Activated CD8-positive, alpha-beta memory T cell treated with anti-CD3 and anti-CD28 coated beads, Interleukin-2, amount 10 ng/mL, durations not matched to agents 7 days and 5 days (primary cell): Measurements from ENCODE around the gene DMRT3. TPM values are rescaled to one million over a fixed set of nuclear protein-coding genes. Genes with fewer than 3 reads are reported as not detected.

ENCODE experiments used
- ATAC-seq: fragments of 150-1000 bp; cut with Tn5 transposase; one replicate; pipeline ENCODE4 v1.10.0; 2021; ENCODE audit warnings: moderate library complexity
- CTCF ChIA-PET: fragments of 350-600 bp; sonication (Branson Sonifier 250); formaldehyde crosslinking; loops from one replicate; lab custom pipeline; 2021; ENCODE audit warnings: antibody characterized with exemption; lab: Charles Lee
- DNase-seq: peaks from one replicate; pipeline ENCODE4 v3.0.0-alpha.2; 2020
- H3K27ac Mint-ChIP-seq: one replicate; pipeline ENCODE4 v1.8.0; 2021; ENCODE audit warnings: mild to moderate bottlenecking, mixed read lengths
- H3K27me3 Mint-ChIP-seq: one replicate; pipeline ENCODE4 v1.8.0; 2021; ENCODE audit warnings: mixed read lengths
- H3K36me3 Mint-ChIP-seq: one replicate; pipeline ENCODE4 v1.8.0; 2021; ENCODE audit warnings: mild to moderate bottlenecking, mixed read lengths
- H3K4me1 Mint-ChIP-seq: one replicate; pipeline ENCODE4 v1.8.0; 2021; ENCODE audit warnings: mixed read lengths
- H3K4me3 Mint-ChIP-seq: one replicate; pipeline ENCODE4 v1.8.0; 2021; ENCODE audit warnings: mild to moderate bottlenecking, moderate library complexity, mixed read lengths
- H3K9me3 Mint-ChIP-seq: one replicate; pipeline ENCODE4 v1.8.0; 2022; ENCODE audit warnings: low read depth, mixed read lengths
- total RNA-seq, 2 experiments: library from RNA; stranded (reverse); gene quantifications; one replicate each; pipeline ENCODE4 v1.2.3, GENCODE V29; 2021

DMRT3 gene
- total RNA-seq, 2 experiments from 2014 or later = not detected

DNA sequence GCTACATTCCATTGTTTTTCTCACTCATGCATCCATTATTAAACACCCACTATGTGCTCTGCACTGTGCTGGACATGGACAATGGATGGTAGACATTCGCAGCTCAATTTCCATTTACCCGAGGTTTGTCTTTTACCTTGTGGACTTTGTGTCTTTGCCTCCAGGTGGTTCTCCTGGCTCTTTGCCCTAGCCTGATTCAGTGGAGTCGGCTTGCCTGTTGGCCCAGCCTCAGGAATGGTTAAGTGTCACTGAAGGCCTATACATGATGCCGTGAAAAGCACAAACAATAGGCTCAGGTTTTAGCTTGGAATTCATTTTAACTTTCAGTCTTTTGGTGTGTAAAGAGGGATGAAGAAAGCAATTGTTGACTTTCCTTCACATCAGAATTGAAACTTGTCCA is 16.5 kb upstream of the DMRT3 start:
- no peaks in the 10 kb centered on the region for H3K36me3 Mint-ChIP-seq
- CTCF ChIA-PET = no interaction called here
- ATAC-seq (no peak), DNase-seq (no peak)
- peaks cover 41% of the 10 kb centered on the region for H3K27me3 Mint-ChIP-seq
- no peaks in the 10 kb centered on the region for H3K9me3 Mint-ChIP-seq
- no peak overlapping the region for H3K4me3 Mint-ChIP-seq
- no peaks in the 10 kb centered on the region for H3K4me1 Mint-ChIP-seq
- H3K27ac Mint-ChIP-seq = no peak overlapping the region

DNA sequence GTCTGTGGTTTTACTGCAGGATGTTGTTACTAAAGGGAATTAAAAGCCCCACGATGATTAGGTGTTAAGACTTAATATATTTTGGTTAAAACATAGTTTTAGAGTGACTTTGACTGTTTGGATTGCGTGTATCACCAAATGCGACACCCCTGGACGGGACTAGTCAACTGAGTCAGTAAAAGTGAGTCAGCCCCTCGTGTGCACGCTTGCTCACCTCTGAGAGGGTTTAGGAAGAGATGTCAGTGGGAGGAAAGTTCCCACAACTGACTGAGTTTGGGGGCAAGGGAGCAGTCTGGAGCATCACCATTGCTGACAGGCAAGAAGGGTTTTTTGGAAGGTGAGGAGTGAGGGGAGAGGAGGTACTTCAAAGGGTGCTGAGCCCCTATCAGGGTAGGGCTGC is 14.4 kb upstream of the DMRT3 start:
- Mint-ChIP-seq H3K9me3 (no peaks in the 10 kb centered on the region), H3K36me3 (no peaks in the 10 kb centered on the region), H3K4me1 (no peaks in the 10 kb centered on the region), H3K27me3 (peaks cover 58% of the 10 kb centered on the region), H3K4me3 (no peak overlapping the region), H3K27ac (no peak overlapping the region)
- no peak for DNase-seq
- ATAC-seq = no peak
- CTCF ChIA-PET = interaction anchor here (1.2 kb wide), 1 partner anchor 22 kb away, joined by 3 read pairs; no protein-coding TSS in a partner anchor

DNA sequence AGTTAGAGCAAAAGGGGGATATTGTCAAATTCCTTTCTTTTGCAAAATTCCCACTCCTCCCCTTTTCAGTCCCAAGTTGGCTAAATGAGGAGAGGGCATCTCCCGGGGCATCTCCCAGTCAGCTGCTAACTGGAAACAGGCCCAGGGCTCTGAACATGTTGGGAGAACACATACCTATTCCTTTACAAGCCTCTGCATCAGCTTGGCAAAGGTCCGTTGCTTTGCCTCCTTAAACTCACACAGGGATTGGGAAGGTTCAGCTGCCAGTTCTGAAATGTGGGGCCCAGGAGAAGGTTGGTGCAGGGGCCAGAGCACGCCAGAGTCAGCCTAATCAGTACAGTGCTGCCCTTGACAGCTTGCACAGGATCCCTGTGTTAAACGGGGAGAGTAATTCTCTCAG is 11.0 kb upstream of the DMRT3 start:
- ATAC-seq (no peak), DNase-seq (no peak)
- Mint-ChIP-seq H3K9me3 (no peaks in the 10 kb centered on the region), H3K4me1 (peaks cover 5% of the 10 kb centered on the region), H3K36me3 (peaks cover 4% of the 10 kb centered on the region), H3K27ac (no peak overlapping the region), H3K4me3 (no peak overlapping the region), H3K27me3 (peaks cover 91% of the 10 kb centered on the region)
- CTCF ChIA-PET = no interaction called here

DNA sequence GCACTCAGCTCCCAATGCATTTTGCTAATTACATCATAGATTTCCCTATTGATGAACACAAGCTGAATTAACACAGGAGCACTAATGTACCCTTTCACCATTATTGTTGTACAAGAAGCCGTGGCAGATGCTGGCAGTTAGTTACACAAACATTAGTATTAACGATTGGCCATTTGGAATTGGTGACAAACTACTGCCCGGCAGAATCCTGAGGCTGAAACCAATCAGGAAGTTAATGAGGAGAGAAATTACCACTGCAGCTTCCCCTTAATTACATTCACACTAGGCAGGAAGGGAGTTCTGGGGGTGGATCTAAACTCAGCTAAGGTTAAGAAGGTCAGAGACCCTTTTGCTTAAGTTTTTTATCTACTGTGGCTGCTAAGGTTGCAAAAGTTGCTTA is 9.6 kb upstream of the DMRT3 start:
- peaks cover 91% of the 10 kb centered on the region for H3K27me3 Mint-ChIP-seq
- H3K36me3 Mint-ChIP-seq = peaks cover 4% of the 10 kb centered on the region
- no peak for DNase-seq
- CTCF ChIA-PET = no interaction called here
- peaks cover 5% of the 10 kb centered on the region for H3K4me1 Mint-ChIP-seq
- no peaks in the 10 kb centered on the region for H3K9me3 Mint-ChIP-seq
- H3K4me3 Mint-ChIP-seq = no peak overlapping the region
- no peak for ATAC-seq
- H3K27ac Mint-ChIP-seq = no peak overlapping the region

DNA sequence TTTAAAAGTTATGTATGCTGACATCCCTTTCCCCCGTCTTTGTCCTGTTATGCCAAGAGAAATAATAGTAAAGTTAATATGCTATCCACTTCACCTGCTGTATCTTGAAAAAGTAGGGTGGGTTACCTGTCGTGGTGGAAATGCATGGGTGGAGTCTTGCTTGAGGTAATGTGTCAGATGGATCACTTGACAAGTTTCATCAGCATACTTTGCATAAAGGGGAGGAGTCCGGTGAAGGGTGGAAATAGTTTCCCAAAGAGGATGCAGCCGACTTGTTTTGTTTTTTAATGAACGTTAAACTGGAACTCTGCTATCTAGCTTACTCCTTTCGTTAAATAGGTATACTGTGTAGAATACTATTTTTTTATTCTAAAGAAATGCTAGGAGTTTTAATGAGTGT is 9.0 kb upstream of the DMRT3 start:
- H3K27me3 Mint-ChIP-seq = peaks cover 91% of the 10 kb centered on the region
- peaks cover 5% of the 10 kb centered on the region for H3K4me1 Mint-ChIP-seq
- DNase-seq (no peak), ATAC-seq (no peak)
- peaks cover 4% of the 10 kb centered on the region for H3K36me3 Mint-ChIP-seq
- no peak overlapping the region for H3K4me3 Mint-ChIP-seq
- CTCF ChIA-PET = no interaction called here
- no peak overlapping the region for H3K27ac Mint-ChIP-seq
- H3K9me3 Mint-ChIP-seq = no peaks in the 10 kb centered on the region

DNA sequence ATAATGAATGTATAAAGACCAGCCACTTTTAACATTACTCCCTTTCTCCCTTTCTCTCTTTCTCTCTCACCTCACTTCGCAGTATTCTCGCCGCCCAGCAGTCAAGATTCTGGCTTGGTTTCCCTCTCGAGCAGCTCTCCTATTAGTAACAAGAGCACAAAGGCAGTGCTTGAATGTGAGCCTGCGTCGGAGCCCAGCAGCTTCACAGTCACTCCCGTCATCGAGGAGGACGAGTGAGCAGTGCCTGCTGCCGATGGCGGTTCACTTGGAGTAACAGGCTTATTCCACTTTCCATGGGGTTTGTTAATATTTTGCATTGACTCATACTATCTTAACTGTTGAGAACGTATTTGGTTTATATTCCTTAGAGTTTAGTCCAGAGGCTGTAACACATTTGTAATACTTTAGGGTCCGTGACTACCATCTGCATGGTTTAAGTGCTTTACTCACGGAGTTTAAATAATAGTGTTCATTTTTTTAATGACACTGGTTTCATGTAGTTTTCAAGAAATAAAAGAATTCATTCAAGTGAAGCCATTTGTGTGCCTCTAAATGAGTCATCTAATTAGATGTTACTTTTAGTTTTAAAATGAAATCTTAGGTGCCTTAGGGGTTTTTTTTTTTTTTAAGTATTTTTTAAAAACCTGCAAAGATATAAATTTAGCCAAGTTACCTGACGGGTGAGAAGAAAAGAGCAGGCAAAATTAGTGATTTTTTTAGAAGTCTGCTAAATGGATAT is 8.4 kb upstream of the DMRT3 start:
- Mint-ChIP-seq H3K27ac (no peak overlapping the region), H3K4me1 (peaks cover 5% of the 10 kb centered on the region), H3K27me3 (peaks cover 92% of the 10 kb centered on the region), H3K4me3 (no peak overlapping the region), H3K36me3 (peaks cover 4% of the 10 kb centered on the region), H3K9me3 (no peaks in the 10 kb centered on the region)
- CTCF ChIA-PET = no interaction called here
- no peak for DNase-seq
- ATAC-seq = no peak

DNA sequence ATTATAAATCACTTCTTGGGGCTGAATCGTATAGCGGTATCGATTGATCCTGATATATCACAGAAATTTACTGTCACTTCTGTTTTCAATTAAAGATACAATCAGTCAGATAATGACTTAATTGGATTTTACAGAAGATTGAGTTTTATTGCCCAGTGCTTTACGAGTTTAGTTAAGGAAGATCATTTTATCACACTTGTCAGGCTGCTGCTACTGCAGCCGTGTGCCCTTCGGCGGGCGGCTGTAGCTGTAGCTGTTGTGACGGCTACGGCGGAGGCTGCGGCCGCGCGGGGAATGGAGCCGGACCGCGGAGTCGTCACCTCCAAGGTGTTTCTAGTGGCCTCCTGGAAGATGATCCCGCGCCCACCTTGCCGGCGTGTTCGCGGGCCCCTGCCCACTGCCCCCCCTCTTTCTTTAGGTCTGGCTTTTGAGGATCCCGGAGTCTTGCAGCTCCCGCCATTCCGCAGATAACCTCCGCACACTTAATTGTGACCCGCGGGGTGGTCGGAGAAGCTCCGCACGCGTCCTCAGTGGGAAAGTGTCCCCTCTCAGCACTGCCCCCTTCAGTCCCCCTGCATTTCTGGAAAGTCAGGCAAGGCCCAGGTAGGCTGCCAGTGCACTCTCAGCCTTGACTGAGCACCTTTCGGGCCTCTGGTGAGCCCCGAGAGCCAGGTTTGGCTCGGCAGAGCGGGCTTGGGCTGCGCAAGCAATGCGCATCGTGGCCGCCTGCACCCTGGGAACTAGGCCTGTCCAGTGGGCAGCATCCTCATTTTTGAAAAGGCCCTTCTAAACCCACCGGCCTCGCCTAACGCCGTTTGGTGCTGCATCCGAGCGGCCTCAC is 6.9 kb upstream of the DMRT3 start:
- no peak for ATAC-seq
- Mint-ChIP-seq H3K9me3 (no peaks in the 10 kb centered on the region), H3K4me1 (peaks cover 11% of the 10 kb centered on the region), H3K27ac (peak overlapping the region; percentile 11), H3K27me3 (peaks cover 93% of the 10 kb centered on the region), H3K4me3 (no peak overlapping the region), H3K36me3 (peaks cover 7% of the 10 kb centered on the region)
- CTCF ChIA-PET = no interaction called here
- DNase-seq = no peak

DNA sequence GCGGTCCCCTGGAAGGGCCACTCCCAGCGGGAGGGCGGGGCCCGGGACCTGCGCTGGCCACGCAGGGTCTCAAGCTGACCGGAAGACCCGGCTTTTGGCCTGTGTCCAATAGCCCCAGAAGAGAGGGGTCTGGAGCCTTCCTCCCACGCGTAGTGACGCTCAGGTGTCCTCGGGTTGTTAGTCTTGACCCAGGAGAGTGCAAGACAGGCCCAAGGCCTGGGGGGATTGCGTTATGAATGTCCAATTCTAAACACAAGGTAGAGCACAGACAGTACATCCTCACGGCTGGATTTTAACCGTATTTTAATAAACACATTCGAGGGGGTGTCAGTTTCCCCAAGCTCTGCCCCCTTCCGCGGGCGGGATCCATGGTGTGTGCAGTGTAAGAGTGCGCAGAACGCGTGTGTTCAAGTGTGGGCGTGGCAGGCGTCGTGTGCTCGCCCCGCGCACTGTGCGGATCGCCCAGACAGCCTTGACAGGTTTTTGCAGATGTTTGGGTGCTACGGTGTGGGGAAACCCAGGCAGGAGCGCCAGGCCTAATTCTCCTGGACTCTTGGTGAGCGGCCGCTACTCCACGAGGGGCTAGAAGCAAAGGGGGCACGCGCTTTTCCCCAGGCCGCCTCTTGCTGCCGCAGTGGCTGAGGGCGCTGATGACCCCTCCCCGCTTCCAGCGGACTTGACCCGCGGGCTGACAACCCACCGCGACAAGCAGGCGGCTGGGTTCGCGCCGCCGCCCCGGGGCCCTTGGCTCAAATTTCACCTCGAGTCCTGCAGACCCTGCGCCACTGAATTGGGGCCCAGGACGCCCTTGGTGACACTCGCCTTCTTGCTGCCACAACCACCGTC is 6.1 kb upstream of the DMRT3 start:
- CTCF ChIA-PET = no interaction called here
- H3K4me3 Mint-ChIP-seq = peak overlapping the region; percentile 23
- H3K27ac Mint-ChIP-seq = peak overlapping the region; percentile 41
- peaks cover 11% of the 10 kb centered on the region for H3K4me1 Mint-ChIP-seq
- no peaks in the 10 kb centered on the region for H3K9me3 Mint-ChIP-seq
- ATAC-seq (no peak), DNase-seq (no peak)
- peaks cover 7% of the 10 kb centered on the region for H3K36me3 Mint-ChIP-seq
- H3K27me3 Mint-ChIP-seq = peaks cover 93% of the 10 kb centered on the region

DNA sequence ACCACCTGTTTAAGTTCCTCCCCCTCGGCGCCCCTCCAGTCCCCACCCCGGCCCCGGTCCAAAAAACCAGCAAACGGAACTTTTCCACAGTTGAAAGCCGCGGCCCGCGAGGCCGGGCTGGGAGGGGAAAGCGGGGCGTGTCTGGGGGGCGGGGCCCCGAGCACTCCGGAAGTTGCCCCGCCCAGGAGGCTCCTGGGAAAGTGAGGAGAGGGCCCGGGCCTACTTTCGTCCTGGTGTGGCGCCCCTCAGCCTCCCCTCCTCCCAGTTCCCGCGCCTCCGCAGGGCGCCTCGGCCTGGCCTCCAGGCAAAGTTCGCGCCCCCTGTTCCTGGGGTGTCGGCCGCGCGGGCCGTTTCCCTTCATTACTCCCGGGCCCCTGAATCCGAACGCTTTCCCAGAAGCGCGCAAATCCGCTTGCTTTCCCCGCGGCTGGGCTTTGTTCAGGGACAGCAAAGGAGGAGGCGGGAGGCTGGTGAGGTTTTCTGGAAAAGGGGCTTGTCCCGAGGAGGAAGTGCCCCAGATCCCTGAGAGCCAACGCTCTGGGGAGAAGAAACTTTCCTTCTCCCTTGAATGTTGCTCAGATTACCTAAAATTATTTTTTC is 4.5 kb upstream of the DMRT3 start:
- DNase-seq = no peak
- no peak overlapping the region for H3K27ac Mint-ChIP-seq
- H3K4me1 Mint-ChIP-seq = peaks cover 15% of the 10 kb centered on the region
- H3K4me3 Mint-ChIP-seq = peak overlapping the region; percentile 11
- no peak for ATAC-seq
- no peaks in the 10 kb centered on the region for H3K9me3 Mint-ChIP-seq
- H3K27me3 Mint-ChIP-seq = peaks cover 88% of the 10 kb centered on the region
- CTCF ChIA-PET = no interaction called here
- peaks cover 10% of the 10 kb centered on the region for H3K36me3 Mint-ChIP-seq

DNA sequence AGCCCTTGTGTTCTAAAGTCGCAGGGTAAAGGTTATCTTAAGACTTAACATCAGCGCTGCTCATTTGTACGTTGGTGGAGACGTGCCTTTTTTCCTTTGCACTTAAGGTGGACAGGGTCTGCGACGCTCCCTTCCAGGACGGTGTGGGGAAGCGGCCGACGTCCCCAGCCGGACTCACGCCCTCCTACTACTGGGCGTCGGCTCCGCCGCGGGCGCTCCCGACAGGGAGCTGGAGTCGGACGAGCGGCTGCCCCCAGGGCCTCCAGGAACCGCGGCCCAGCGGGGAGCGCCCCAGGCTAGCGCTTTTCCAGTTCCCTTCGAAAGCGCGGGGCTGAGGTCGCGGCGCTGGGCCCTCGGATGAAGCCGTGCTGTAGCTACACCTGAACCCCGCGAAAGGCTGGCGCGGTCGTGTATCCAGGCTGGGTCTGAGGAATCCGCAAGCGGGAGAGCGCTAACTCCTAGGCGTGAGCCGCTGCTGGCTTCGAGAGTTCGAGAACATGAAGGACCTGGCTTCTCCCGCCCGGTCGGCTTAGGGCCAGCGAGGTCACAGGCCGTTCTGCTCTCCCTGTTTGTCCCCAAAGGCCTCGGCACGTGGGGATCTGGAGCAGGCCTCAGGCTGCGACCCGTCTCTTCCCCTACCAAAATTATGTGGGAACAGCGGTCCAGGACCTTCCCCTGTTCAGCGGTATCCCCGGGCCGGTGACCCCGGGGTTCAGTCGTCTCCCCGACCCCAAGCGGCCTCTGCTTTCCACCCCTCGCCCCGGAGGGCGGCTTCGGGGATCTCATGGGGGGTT is 3.8 kb upstream of the DMRT3 start:
- peaks cover 86% of the 10 kb centered on the region for H3K27me3 Mint-ChIP-seq
- DNase-seq = no peak
- no peak for ATAC-seq

DNA sequence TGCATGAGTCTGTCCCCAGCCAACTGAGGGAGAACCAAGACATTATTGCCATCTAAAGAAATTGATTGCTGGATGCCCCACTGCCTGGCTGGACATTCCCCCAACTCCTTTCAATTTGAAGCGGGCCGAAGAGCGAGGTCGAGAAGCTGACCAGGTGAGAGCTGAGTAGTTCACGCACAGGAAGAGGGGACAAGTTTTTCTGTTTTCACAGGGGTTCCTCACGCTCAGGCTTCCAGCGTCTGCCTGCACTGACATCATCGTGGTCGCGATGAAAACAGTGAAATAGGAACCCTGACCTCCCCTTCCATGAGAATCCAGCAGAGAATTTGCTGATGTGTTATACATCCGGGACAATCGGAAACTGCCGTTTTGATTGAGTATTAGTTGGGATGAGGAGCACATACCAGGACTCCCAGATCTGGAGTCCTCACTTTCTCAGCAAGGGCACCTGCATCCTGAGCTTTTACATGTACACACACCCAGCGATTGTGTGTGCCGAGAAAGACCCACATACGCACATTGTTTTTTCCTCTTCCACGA is 3.1 kb upstream of the DMRT3 start:
- Mint-ChIP-seq H3K9me3 (no peaks in the 10 kb centered on the region), H3K27me3 (peaks cover 86% of the 10 kb centered on the region), H3K36me3 (peaks cover 10% of the 10 kb centered on the region), H3K4me3 (no peak overlapping the region), H3K4me1 (peaks cover 12% of the 10 kb centered on the region), H3K27ac (peak overlapping the region; percentile 37)
- ATAC-seq = no peak
- CTCF ChIA-PET = interaction anchor here (1.0 kb wide), 1 partner anchor 79 kb away, joined by 3 read pairs; no protein-coding TSS in a partner anchor
- DNase-seq = no peak

More for the DNA sequence above, 3.8 kb upstream of the DMRT3 start:
- H3K9me3 Mint-ChIP-seq = no peaks in the 10 kb centered on the region
- CTCF ChIA-PET = no interaction called here
- H3K4me1 Mint-ChIP-seq = peaks cover 15% of the 10 kb centered on the region
- H3K36me3 Mint-ChIP-seq = peaks cover 10% of the 10 kb centered on the region
- no peak overlapping the region for H3K27ac Mint-ChIP-seq
- H3K4me3 Mint-ChIP-seq = peak overlapping the region; percentile 11
